HepG2 (cell line): ENCODE data around the gene EIF4G1. TPM values are rescaled to one million over a fixed set of nuclear protein-coding genes. Genes with fewer than 3 reads are reported as not detected.

Experiments
- ARID4A ChIP-seq: sonication (generic); formaldehyde crosslinking; IDR thresholded peaks from 2 replicates; pipeline ENCODE4 v1.5.0; 2020; ENCODE audit warnings: mild to moderate bottlenecking, missing genetic modification reagents, borderline replicate concordance
- ARID5B ChIP-seq: IDR thresholded peaks from 2 replicates; pipeline ENCODE4 v1.4.0; 2020; ENCODE audit warnings: mild to moderate bottlenecking, missing genetic modification reagents
- DNMT3B ChIP-seq: conservative IDR thresholded peaks from 2 replicates; pipeline ENCODE4 v1.6.1; 2016; ENCODE audit warnings: missing biosample characterization, control low read depth
- HINFP ChIP-seq: sonication (generic); formaldehyde crosslinking; IDR thresholded peaks from 2 replicates; pipeline ENCODE4 v1.4.0; 2020; ENCODE audit warnings: low read depth, mild to moderate bottlenecking, missing genetic modification reagents
- HNF4G ChIP-seq, 2 experiments: sonication (generic) in 1 of 2; formaldehyde crosslinking in 1 of 2; IDR thresholded peaks; 2 replicates each; pipeline versions ENCODE4 v1.4.0 to v1.6.1; 2011 to 2020; ENCODE audit warnings: borderline replicate concordance in 2 of 2, low read depth in 2 of 2, mild to moderate bottlenecking in 2 of 2, low read length in 1 of 2, missing genetic modification reagents in 1 of 2, moderate library complexity in 1 of 2
- JUND ChIP-seq: sonication (generic); formaldehyde crosslinking; IDR thresholded peaks from 2 replicates; pipeline ENCODE4 v1.8.0; 2022; ENCODE audit warnings: mild to moderate bottlenecking, missing genetic modification reagents
- KLF11 ChIP-seq: IDR thresholded peaks from 2 replicates; pipeline ENCODE4 v1.6.1; 2016; ENCODE audit warnings: missing compliant biosample characterization
- KMT2A ChIP-seq: sonication (generic); formaldehyde crosslinking; IDR thresholded peaks from 2 replicates; pipeline ENCODE4 v1.4.0; 2020; ENCODE audit warnings: missing genetic modification reagents
- MTERF4 ChIP-seq: sonication (generic); formaldehyde crosslinking; IDR thresholded peaks from 2 replicates; pipeline ENCODE4 v1.8.0; 2023; ENCODE audit warnings: mild to moderate bottlenecking, missing genetic modification reagents
- PREB ChIP-seq: sonication (generic); formaldehyde crosslinking; IDR thresholded peaks from 2 replicates; pipeline ENCODE4 v1.4.0; 2020; ENCODE audit warnings: missing genetic modification reagents
- RFXANK ChIP-seq: IDR thresholded peaks from 2 replicates; pipeline ENCODE4 v1.6.1; 2016
- SNAPC2 ChIP-seq: sonication (generic); formaldehyde crosslinking; IDR thresholded peaks from 2 replicates; pipeline ENCODE4 v1.8.1; 2022; ENCODE audit warnings: mild to moderate bottlenecking, missing genetic modification reagents
- TSC22D2 ChIP-seq: sonication (generic); formaldehyde crosslinking; IDR thresholded peaks from 2 replicates; pipeline ENCODE4 v1.5.1; 2020; ENCODE audit warnings: missing genetic modification reagents, mild to moderate bottlenecking, borderline replicate concordance
- ZNF569 ChIP-seq: sonication (generic); formaldehyde crosslinking; IDR thresholded peaks from 2 replicates; pipeline ENCODE4 v1.5.0; 2020; ENCODE audit warnings: mild to moderate bottlenecking, missing genetic modification reagents, moderate library complexity, borderline replicate concordance
- ZNF780A ChIP-seq: sonication (generic); formaldehyde crosslinking; IDR thresholded peaks from 2 replicates; pipeline ENCODE4 v1.8.0; 2022; ENCODE audit warnings: mild to moderate bottlenecking, missing genetic modification reagents, moderate library complexity
- polyA plus RNA-seq, 8 experiments: library from polyadenylated mRNA; depleted of rRNA in 3 of 8; stranded (reverse) in 7 of 8; unstranded in 1 of 8; fragments of >200 nt; fragmentation: Illumina TruSeq in 4 of 8; extraction: Trizol in 4 of 8; gene quantifications; 2 replicates each; pipeline versions ENCODE4 v1.2.1 to v1.2.3, GENCODE V29; 2011 to 2016; ENCODE audit warnings: low read depth in 4 of 8, missing spikeins in 1 of 8, mixed read lengths in 1 of 8; ENCODE audit not compliant: insufficient read depth in 1 of 8
- total RNA-seq, 5 experiments: library from RNA; depleted of rRNA; stranded (reverse); fragments of >200 nt; fragmentation: Illumina TruSeq; extraction: Trizol; gene quantifications; 2 replicates each; pipeline ENCODE4 v1.2.3, GENCODE V29; 2016; ENCODE audit warnings: low read depth in 1 of 5

EIF4G1 gene
- total and polyA plus RNA-seq, 2 of the 13 experiments (the other 11 are each of a cell fraction or from before 2014, with no cell fraction given): 208 to 213 TPM

GRCh38 chr3:184360929-184361531 lies 46.6 kb downstream of the EIF4G1 start (continued):
- TF ChIP-seq MTERF4 (peak; percentile 55; the same call in 1 of the 2 replicates), RFXANK (CRISPR knock-in tag) (no peak), HNF4G (IDR thresholded peaks at IDR 0.05; ENCODE audit: borderline replicate concordance, low read depth, low read length) (no peak), HNF4G (CRISPR knock-in tag; IDR thresholded peaks at IDR 0.05; ENCODE audit: borderline replicate concordance, low read depth) (no peak), ARID5B (CRISPR knock-in tag) (no peak), DNMT3B (CRISPR knock-in tag) (no peak), ZNF569 (CRISPR knock-in tag) (0 out of 2 replicates have a peak, but pooled peaks have one; percentile 27), ZNF780A (CRISPR knock-in tag) (no peak), HINFP (0 out of 2 replicates have a peak, but pooled peaks have one; percentile 20), PREB (CRISPR knock-in tag) (no peak), JUND (CRISPR knock-in tag) (no peak), KLF11 (CRISPR knock-in tag) (no peak), TSC22D2 (no peak), SNAPC2 (no peak), ARID4A (CRISPR knock-in tag) (peak; percentile 25; the same call in 1 of the 2 replicates), KMT2A (CRISPR knock-in tag) (0 out of 2 replicates have a peak, but pooled peaks have one; percentile 40)
